Measurements from ENCODE around the gene SKOR2.

The SKOR2 gene

GRCh38 chr18:47260120-47260923, 8.9 kb upstream of the SKOR2 start:
- Histone ChIP-seq H3K4me3 (ENCODE audit: low read length, poor library complexity, severe bottlenecking) (no peak overlapping the region), H4K20me1 (ENCODE audit: insufficient read depth, low read length, poor library complexity, severe bottlenecking) (no peaks in the 10 kb centered on the region), H3K27me3 (ENCODE audit: insufficient read depth, low read length, poor library complexity, severe bottlenecking) (no peaks in the 10 kb centered on the region), H3K9ac (ENCODE audit: low read depth, low read length, poor library complexity, severe bottlenecking) (no peak overlapping the region), H3K4me2 (ENCODE audit: low read depth, low read length, poor library complexity, severe bottlenecking) (no peak overlapping the region), H3K4me1 (ENCODE audit: insufficient read depth, low read length, poor library complexity, severe bottlenecking) (no peaks in the 10 kb centered on the region), H3F3A (ENCODE audit: low read depth) (no peaks in the 10 kb centered on the region), H3K36me3 (ENCODE audit: insufficient read depth, low read length) (no peaks in the 10 kb centered on the region), H3K79me2 (ENCODE audit: insufficient read depth, low read length) (no peaks in the 10 kb centered on the region), H2AFZ (ENCODE audit: low read length) (no peak overlapping the region), H3K9me3 (ENCODE audit: insufficient read depth, low read depth, low read length) (no peaks in the 10 kb centered on the region; the same call in 1 of the 2 replicates), H3K9me2 (replicated peaks; ENCODE audit: low read depth, low read length) (no peaks in the 10 kb centered on the region)
- TF ChIP-seq EZH2phosphoT487 (IDR thresholded peaks at IDR 0.05; ENCODE audit: borderline replicate concordance), result no peak

GRCh38 chr18:47254341-47254939, 3.0 kb upstream of the SKOR2 start:
- H3F3A ChIP-seq (ENCODE audit: low read depth), result no peaks in the 10 kb centered on the region
- H3K4me3 ChIP-seq (ENCODE audit: low read length, poor library complexity, severe bottlenecking), result no peak overlapping the region

DNA sequence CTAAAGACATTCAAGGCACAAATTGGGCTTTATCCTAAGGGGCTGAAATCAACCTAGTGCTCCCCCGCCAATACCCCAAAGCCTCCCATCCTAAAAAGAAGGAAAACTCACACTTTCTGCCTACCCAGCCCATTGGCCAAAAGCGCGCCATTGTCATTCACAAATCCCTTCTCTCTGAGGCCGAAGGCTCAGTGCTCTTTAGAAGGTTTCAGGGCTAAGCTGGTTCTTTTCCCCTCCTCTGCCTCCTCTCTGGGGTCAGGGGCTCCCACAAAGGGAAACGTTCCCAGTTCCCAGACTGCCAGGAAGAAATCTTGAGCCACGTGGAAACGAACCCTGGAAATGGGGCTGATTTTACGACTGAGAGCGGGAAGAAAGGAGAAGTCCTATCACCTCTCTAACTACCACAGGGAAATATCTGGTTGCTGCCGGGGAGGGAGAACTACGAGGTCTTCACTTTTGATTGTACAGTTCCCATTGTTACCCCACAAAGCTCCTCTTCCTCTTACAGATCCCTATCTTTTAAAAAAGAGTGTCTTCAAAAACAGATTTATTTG, 1.7 kb upstream of the SKOR2 start:
- Histone ChIP-seq H3K9ac (ENCODE audit: low read depth, low read length, poor library complexity, severe bottlenecking) (no peak overlapping the region), H3F3A (ENCODE audit: low read depth) (no peaks in the 10 kb centered on the region), H3K9me2 (replicated peaks; ENCODE audit: low read depth, low read length) (no peaks in the 10 kb centered on the region), H3K9me3 (ENCODE audit: insufficient read depth, low read depth, low read length) (no peaks in the 10 kb centered on the region), H4K20me1 (ENCODE audit: insufficient read depth, low read length, poor library complexity, severe bottlenecking) (no peaks in the 10 kb centered on the region), H3K4me2 (ENCODE audit: low read depth, low read length, poor library complexity, severe bottlenecking) (no peak overlapping the region), H3K4me3 (ENCODE audit: low read length, poor library complexity, severe bottlenecking) (no peak overlapping the region), H2AFZ (ENCODE audit: low read length) (no peak overlapping the region), H3K4me1 (ENCODE audit: insufficient read depth, low read length, poor library complexity, severe bottlenecking) (no peaks in the 10 kb centered on the region), H3K27me3 (ENCODE audit: insufficient read depth, low read length, poor library complexity, severe bottlenecking) (no peaks in the 10 kb centered on the region), H3K79me2 (ENCODE audit: insufficient read depth, low read length) (no peaks in the 10 kb centered on the region), H3K36me3 (ENCODE audit: insufficient read depth, low read length) (no peaks in the 10 kb centered on the region)
- TF ChIP-seq EZH2phosphoT487 (IDR thresholded peaks at IDR 0.05; ENCODE audit: borderline replicate concordance), result no peak
- TF ChIP-seq, protein P1, sequence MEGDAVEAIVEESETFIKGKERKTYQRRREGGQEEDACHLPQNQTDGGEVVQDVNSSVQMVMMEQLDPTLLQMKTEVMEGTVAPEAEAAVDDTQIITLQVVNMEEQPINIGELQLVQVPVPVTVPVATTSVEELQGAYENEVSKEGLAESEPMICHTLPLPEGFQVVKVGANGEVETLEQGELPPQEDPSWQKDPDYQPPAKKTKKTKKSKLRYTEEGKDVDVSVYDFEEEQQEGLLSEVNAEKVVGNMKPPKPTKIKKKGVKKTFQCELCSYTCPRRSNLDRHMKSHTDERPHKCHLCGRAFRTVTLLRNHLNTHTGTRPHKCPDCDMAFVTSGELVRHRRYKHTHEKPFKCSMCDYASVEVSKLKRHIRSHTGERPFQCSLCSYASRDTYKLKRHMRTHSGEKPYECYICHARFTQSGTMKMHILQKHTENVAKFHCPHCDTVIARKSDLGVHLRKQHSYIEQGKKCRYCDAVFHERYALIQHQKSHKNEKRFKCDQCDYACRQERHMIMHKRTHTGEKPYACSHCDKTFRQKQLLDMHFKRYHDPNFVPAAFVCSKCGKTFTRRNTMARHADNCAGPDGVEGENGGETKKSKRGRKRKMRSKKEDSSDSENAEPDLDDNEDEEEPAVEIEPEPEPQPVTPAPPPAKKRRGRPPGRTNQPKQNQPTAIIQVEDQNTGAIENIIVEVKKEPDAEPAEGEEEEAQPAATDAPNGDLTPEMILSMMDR (conservative IDR thresholded peaks at IDR 0.05; ENCODE audit: low read length), result no peak

More at GRCh38 chr18:47254341-47254939, 3.0 kb upstream of the SKOR2 start:
- H3K4me2 ChIP-seq (ENCODE audit: low read depth, low read length, poor library complexity, severe bottlenecking), result no peak overlapping the region
- no peak overlapping the region for H2AFZ ChIP-seq (ENCODE audit: low read length)
- H3K27me3 ChIP-seq (ENCODE audit: insufficient read depth, low read length, poor library complexity, severe bottlenecking), result no peaks in the 10 kb centered on the region
- no peak for TF ChIP-seq EZH2phosphoT487 (IDR thresholded peaks at IDR 0.05; ENCODE audit: borderline replicate concordance)
- TF ChIP-seq, protein P1 (conservative IDR thresholded peaks at IDR 0.05; ENCODE audit: low read length), result no peak
- no peaks in the 10 kb centered on the region for H3K4me1 ChIP-seq (ENCODE audit: insufficient read depth, low read length, poor library complexity, severe bottlenecking)
- H3K36me3 ChIP-seq (ENCODE audit: insufficient read depth, low read length), result no peaks in the 10 kb centered on the region
- H3K9ac ChIP-seq (ENCODE audit: low read depth, low read length, poor library complexity, severe bottlenecking), result no peak overlapping the region
- H3K9me3 ChIP-seq (ENCODE audit: insufficient read depth, low read depth, low read length), result no peaks in the 10 kb centered on the region
- no peaks in the 10 kb centered on the region for H3K9me2 ChIP-seq (replicated peaks; ENCODE audit: low read depth, low read length)
- no peaks in the 10 kb centered on the region for H4K20me1 ChIP-seq (ENCODE audit: insufficient read depth, low read length, poor library complexity, severe bottlenecking)
- no peaks in the 10 kb centered on the region for H3K79me2 ChIP-seq (ENCODE audit: insufficient read depth, low read length)

Data from Loucy (cell line).